HepG2 (cell line): ENCODE measurements around the gene CALML5. TPM values are rescaled to one million over a fixed set of nuclear protein-coding genes. Genes with fewer than 3 reads are reported as not detected.
A peak's percentile ranks its signal among the peaks of the same experiment; 100 is the strongest.

Source experiments
- BCL6 ChIP-seq: IDR thresholded peaks from 2 replicates; pipeline ENCODE4 v1.6.1; 2016; ENCODE audit warnings: missing genetic modification reagents, missing compliant biosample characterization
- CEBPB ChIP-seq: IDR thresholded peaks from 2 replicates; pipeline ENCODE4 v1.6.1; 2011; ENCODE audit warnings: low read depth, low read length, improper control_type of control experiment, borderline replicate concordance
- CTCF ChIP-seq: sonication (generic); formaldehyde crosslinking; IDR thresholded peaks from 2 replicates; pipeline ENCODE4 v1.5.0; 2020; ENCODE audit warnings: mild to moderate bottlenecking, missing genetic modification reagents, moderate library complexity
- EP300 ChIP-seq, 3 experiments: sonication (generic) in 1 of 3; formaldehyde crosslinking in 1 of 3; IDR thresholded peaks; 2 replicates each; pipeline versions ENCODE4 v1.5.1 to v1.6.1; 2011 to 2020; ENCODE audit warnings: low read depth in 2 of 3, low read length in 2 of 3, borderline replicate concordance in 1 of 3, improper control_type of control experiment in 1 of 3, mild to moderate bottlenecking in 1 of 3, missing genetic modification reagents in 1 of 3, moderate library complexity in 1 of 3
- FOXA3 ChIP-seq: IDR thresholded peaks from 2 replicates; pipeline ENCODE4 v1.6.1; 2016; ENCODE audit warnings: missing genetic modification reagents, missing compliant biosample characterization
- HMG20A ChIP-seq: IDR thresholded peaks from 2 replicates; pipeline ENCODE4 v1.6.1; 2016; ENCODE audit warnings: borderline replicate concordance
- KAT8 ChIP-seq: IDR thresholded peaks from 2 replicates; pipeline ENCODE4 v1.6.1; 2016; ENCODE audit warnings: missing genetic modification reagents, missing compliant biosample characterization
- KDM1A ChIP-seq: IDR thresholded peaks from 2 replicates; pipeline ENCODE4 v1.6.1; 2016; ENCODE audit warnings: missing compliant biosample characterization
- NCOA2 ChIP-seq: sonication (generic); formaldehyde crosslinking; IDR thresholded peaks from 2 replicates; pipeline ENCODE4 v1.8.0; 2022; ENCODE audit warnings: inconsistent platforms
- RBFOX2 ChIP-seq: fragments of 200-400 bp; formaldehyde crosslinking; IDR thresholded peaks from 2 replicates; pipeline ENCODE4 v1.6.1; 2017; ENCODE audit warnings: low read depth, mild to moderate bottlenecking, low read length
- SOX13 ChIP-seq, 3 experiments: fragments of 450-650 bp in 1 of 3; sonication (generic) in 1 of 3; formaldehyde crosslinking in 1 of 3; IDR thresholded peaks in 2 of 3; conservative IDR thresholded peaks in 1 of 3; 2 replicates each; pipeline versions ENCODE4 v1.5.0 to v1.6.1; 2016 to 2020; ENCODE audit warnings: antibody characterized with exemption in 1 of 3, mild to moderate bottlenecking in 1 of 3, missing compliant biosample characterization in 1 of 3, missing genetic modification reagents in 1 of 3, moderate library complexity in 1 of 3
- ZNF547 ChIP-seq: sonication (generic); formaldehyde crosslinking; IDR thresholded peaks from 2 replicates; pipeline ENCODE4 v1.5.1; 2020; ENCODE audit warnings: mild to moderate bottlenecking, missing genetic modification reagents
- ZNF552 ChIP-seq: sonication (generic); formaldehyde crosslinking; IDR thresholded peaks from 2 replicates; pipeline ENCODE4 v1.9.0; 2022; ENCODE audit warnings: missing genetic modification reagents, mild to moderate bottlenecking, borderline replicate concordance
- ZNF598 ChIP-seq: sonication (generic); formaldehyde crosslinking; IDR thresholded peaks from 2 replicates; pipeline ENCODE4 v1.5.1; 2020; ENCODE audit warnings: mild to moderate bottlenecking, missing genetic modification reagents, borderline replicate concordance
- polyA plus RNA-seq, 8 experiments: library from polyadenylated mRNA; depleted of rRNA in 3 of 8; stranded (reverse) in 7 of 8; unstranded in 1 of 8; fragments of >200 nt; fragmentation: Illumina TruSeq in 4 of 8; extraction: Trizol in 4 of 8; gene quantifications; 2 replicates each; pipeline versions ENCODE4 v1.2.1 to v1.2.3, GENCODE V29; 2011 to 2016; ENCODE audit warnings: low read depth in 4 of 8, missing spikeins in 1 of 8, mixed read lengths in 1 of 8; ENCODE audit not compliant: insufficient read depth in 1 of 8
- total RNA-seq, 5 experiments: library from RNA; depleted of rRNA; stranded (reverse); fragments of >200 nt; fragmentation: Illumina TruSeq; extraction: Trizol; gene quantifications; 2 replicates each; pipeline ENCODE4 v1.2.3, GENCODE V29; 2016; ENCODE audit warnings: low read depth in 1 of 5
- TF ChIP-seq, protein P1 (sequence below): sonication (generic); formaldehyde crosslinking; IDR thresholded peaks from 2 replicates; pipeline ENCODE4 v1.4.0; 2020; ENCODE audit warnings: mild to moderate bottlenecking, missing genetic modification reagents, borderline replicate concordance
- TF ChIP-seq, protein P2 (sequence below): sonication (generic); formaldehyde crosslinking; IDR thresholded peaks from 2 replicates; pipeline ENCODE4 v1.4.0; 2020; ENCODE audit warnings: missing genetic modification reagents
- TF ChIP-seq, protein P3 (sequence below): sonication (generic); formaldehyde crosslinking; IDR thresholded peaks from 2 replicates; pipeline ENCODE4 v1.4.0; 2020; ENCODE audit warnings: missing genetic modification reagents

Gene CALML5
- total and polyA plus RNA-seq, 2 of the 13 experiments (the other 11 are each of a cell fraction or from before 2014, with no cell fraction given) = not detected

DNA sequence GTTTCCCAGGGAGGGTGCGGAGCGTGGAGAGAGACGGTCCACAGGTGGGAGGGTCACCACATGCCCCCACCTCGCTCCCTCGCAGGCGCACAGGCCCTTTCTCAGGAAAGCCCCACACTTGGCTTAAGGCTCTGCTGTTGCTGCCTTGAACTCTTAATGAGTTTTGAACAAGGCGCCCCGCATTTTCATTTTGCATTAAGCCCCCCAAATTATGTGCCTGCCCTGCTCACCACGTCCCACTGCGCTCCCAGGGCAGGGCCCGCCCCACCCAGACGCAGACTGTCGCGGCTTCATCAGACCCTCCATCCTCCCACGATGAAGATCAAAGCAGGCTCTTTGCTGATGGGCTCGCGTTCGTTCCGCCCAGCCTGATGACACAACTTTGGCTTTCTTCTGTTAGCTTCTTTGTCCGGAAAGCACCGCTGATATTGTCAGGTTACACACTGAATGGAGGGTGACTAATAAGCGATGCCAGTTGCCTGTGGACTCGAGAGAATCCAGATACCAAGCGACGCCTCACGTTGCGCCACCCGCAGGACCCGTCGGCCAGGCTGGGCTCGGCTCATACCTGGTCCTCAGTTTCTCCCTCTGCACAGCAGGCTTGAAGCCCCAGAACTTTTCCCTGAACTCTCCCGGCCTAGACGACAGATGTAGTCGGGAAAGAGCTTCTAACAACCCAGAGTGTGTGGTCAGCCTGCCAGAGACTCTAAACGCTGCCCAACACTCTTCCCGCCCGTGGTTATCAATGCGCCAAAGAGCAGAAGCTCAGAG, 34.9 kb upstream of the CALML5 start (continued):
- TF ChIP-seq, protein P1, sequence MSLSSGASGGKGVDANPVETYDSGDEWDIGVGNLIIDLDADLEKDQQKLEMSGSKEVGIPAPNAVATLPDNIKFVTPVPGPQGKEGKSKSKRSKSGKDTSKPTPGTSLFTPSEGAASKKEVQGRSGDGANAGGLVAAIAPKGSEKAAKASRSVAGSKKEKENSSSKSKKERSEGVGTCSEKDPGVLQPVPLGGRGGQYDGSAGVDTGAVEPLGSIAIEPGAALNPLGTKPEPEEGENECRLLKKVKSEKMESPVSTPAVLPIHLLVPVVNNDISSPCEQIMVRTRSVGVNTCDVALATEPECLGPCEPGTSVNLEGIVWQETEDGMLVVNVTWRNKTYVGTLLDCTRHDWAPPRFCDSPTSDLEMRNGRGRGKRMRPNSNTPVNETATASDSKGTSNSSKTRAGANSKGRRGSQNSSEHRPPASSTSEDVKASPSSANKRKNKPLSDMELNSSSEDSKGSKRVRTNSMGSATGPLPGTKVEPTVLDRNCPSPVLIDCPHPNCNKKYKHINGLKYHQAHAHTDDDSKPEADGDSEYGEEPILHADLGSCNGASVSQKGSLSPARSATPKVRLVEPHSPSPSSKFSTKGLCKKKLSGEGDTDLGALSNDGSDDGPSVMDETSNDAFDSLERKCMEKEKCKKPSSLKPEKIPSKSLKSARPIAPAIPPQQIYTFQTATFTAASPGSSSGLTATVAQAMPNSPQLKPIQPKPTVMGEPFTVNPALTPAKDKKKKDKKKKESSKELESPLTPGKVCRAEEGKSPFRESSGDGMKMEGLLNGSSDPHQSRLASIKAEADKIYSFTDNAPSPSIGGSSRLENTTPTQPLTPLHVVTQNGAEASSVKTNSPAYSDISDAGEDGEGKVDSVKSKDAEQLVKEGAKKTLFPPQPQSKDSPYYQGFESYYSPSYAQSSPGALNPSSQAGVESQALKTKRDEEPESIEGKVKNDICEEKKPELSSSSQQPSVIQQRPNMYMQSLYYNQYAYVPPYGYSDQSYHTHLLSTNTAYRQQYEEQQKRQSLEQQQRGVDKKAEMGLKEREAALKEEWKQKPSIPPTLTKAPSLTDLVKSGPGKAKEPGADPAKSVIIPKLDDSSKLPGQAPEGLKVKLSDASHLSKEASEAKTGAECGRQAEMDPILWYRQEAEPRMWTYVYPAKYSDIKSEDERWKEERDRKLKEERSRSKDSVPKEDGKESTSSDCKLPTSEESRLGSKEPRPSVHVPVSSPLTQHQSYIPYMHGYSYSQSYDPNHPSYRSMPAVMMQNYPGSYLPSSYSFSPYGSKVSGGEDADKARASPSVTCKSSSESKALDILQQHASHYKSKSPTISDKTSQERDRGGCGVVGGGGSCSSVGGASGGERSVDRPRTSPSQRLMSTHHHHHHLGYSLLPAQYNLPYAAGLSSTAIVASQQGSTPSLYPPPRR (CRISPR knock-in tag) = no peak
- TF ChIP-seq EP300 (IDR thresholded peaks at IDR 0.05; ENCODE audit: low read depth in 2 of 2, low read length in 2 of 2) (0 out of 4 replicates have a peak, but pooled peaks of 1 of the 2 experiments have one; percentile 28), EP300 (CRISPR knock-in tag; IDR thresholded peaks at IDR 0.05; ENCODE audit: borderline replicate concordance) (0 out of 2 replicates have a peak, but pooled peaks have one; percentile 12), RBFOX2 (0 out of 2 replicates have a peak, but pooled peaks have one; percentile 15), SOX13 (IDR thresholded peaks at IDR 0.05) (no peak), SOX13 (CRISPR knock-in tag; conservative IDR thresholded peaks at IDR 0.05 in 1 of 2, IDR thresholded peaks at IDR 0.05 in 1 of 2) (peak in 1 of 2 experiments; percentile 66; a peak in 2 of 4 replicates), BCL6 (CRISPR knock-in tag) (peak; percentile 33; the same call in 1 of the 2 replicates), KDM1A (CRISPR knock-in tag) (peak; percentile 18; the same call in 1 of the 2 replicates), CEBPB (0 out of 2 replicates have a peak, but pooled peaks have one; percentile 18), NCOA2 (0 out of 2 replicates have a peak, but pooled peaks have one; percentile 25), ZNF552 (CRISPR knock-in tag) (no peak), HMG20A (CRISPR knock-in tag) (0 out of 2 replicates have a peak, but pooled peaks have one; percentile 21), ZNF598 (CRISPR knock-in tag) (no peak), FOXA3 (peak; percentile 48; the same call in 1 of the 2 replicates), KAT8 (0 out of 2 replicates have a peak, but pooled peaks have one; percentile 18), ZNF547 (no peak), CTCF (CRISPR knock-in tag) (0 out of 2 replicates have a peak, but pooled peaks have one; percentile 9)
- TF ChIP-seq, protein P2, sequence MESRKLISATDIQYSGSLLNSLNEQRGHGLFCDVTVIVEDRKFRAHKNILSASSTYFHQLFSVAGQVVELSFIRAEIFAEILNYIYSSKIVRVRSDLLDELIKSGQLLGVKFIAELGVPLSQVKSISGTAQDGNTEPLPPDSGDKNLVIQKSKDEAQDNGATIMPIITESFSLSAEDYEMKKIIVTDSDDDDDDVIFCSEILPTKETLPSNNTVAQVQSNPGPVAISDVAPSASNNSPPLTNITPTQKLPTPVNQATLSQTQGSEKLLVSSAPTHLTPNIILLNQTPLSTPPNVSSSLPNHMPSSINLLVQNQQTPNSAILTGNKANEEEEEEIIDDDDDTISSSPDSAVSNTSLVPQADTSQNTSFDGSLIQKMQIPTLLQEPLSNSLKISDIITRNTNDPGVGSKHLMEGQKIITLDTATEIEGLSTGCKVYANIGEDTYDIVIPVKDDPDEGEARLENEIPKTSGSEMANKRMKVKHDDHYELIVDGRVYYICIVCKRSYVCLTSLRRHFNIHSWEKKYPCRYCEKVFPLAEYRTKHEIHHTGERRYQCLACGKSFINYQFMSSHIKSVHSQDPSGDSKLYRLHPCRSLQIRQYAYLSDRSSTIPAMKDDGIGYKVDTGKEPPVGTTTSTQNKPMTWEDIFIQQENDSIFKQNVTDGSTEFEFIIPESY = 0 out of 2 replicates have a peak, but pooled peaks have one; percentile 42
- TF ChIP-seq, protein P3, sequence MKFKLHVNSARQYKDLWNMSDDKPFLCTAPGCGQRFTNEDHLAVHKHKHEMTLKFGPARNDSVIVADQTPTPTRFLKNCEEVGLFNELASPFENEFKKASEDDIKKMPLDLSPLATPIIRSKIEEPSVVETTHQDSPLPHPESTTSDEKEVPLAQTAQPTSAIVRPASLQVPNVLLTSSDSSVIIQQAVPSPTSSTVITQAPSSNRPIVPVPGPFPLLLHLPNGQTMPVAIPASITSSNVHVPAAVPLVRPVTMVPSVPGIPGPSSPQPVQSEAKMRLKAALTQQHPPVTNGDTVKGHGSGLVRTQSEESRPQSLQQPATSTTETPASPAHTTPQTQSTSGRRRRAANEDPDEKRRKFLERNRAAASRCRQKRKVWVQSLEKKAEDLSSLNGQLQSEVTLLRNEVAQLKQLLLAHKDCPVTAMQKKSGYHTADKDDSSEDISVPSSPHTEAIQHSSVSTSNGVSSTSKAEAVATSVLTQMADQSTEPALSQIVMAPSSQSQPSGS (CRISPR knock-in tag) = no peak
